HepG2 (cell line): ENCODE measurements around the gene CXCL17. TPM values are rescaled to one million over a fixed set of nuclear protein-coding genes. Genes with fewer than 3 reads are reported as not detected.
A peak's percentile ranks its signal among the peaks of the same experiment; 100 is the strongest.

Experiments used
- ATF2 ChIP-seq: sonication (generic); formaldehyde crosslinking; IDR thresholded peaks from 2 replicates; pipeline ENCODE4 v1.4.0; 2020; ENCODE audit warnings: missing genetic modification reagents
- BCL6 ChIP-seq: IDR thresholded peaks from 2 replicates; pipeline ENCODE4 v1.6.1; 2016; ENCODE audit warnings: missing genetic modification reagents, missing compliant biosample characterization
- DMAP1 ChIP-seq: IDR thresholded peaks from 2 replicates; pipeline ENCODE4 v1.6.1; 2016
- FOXP4 ChIP-seq: sonication (generic); formaldehyde crosslinking; IDR thresholded peaks from 2 replicates; pipeline ENCODE4 v1.4.0; 2020; ENCODE audit warnings: missing genetic modification reagents
- JUND ChIP-seq: sonication (generic); formaldehyde crosslinking; IDR thresholded peaks from 2 replicates; pipeline ENCODE4 v1.8.0; 2022; ENCODE audit warnings: mild to moderate bottlenecking, missing genetic modification reagents
- KAT8 ChIP-seq: IDR thresholded peaks from 2 replicates; pipeline ENCODE4 v1.6.1; 2016; ENCODE audit warnings: missing genetic modification reagents, missing compliant biosample characterization
- KDM5A ChIP-seq: fragments of 200-600 bp; sonication (generic); IDR thresholded peaks from 2 replicates; pipeline ENCODE4 v1.7.0; 2018; ENCODE audit warnings: antibody characterized with exemption, mild to moderate bottlenecking, low read length, borderline replicate concordance
- MEIS1 ChIP-seq: sonication (generic); formaldehyde crosslinking; IDR thresholded peaks from 2 replicates; pipeline ENCODE4 v1.9.0; 2021; ENCODE audit warnings: mild to moderate bottlenecking, missing genetic modification reagents, moderate library complexity, borderline replicate concordance
- MYPOP ChIP-seq: sonication (generic); formaldehyde crosslinking; IDR thresholded peaks from 2 replicates; pipeline ENCODE4 v1.8.1; 2023; ENCODE audit warnings: mild to moderate bottlenecking, moderate library complexity, missing genetic modification reagents
- NCOA2 ChIP-seq: sonication (generic); formaldehyde crosslinking; IDR thresholded peaks from 2 replicates; pipeline ENCODE4 v1.8.0; 2022; ENCODE audit warnings: inconsistent platforms
- SAP130 ChIP-seq: IDR thresholded peaks from 2 replicates; pipeline ENCODE4 v1.6.1; 2016; ENCODE audit warnings: low read depth
- SMAD9 ChIP-seq: sonication (generic); formaldehyde crosslinking; IDR thresholded peaks from 2 replicates; pipeline ENCODE4 v1.5.1; 2020; ENCODE audit warnings: mild to moderate bottlenecking, missing genetic modification reagents
- SMARCE1 ChIP-seq: fragments of 450-650 bp; IDR thresholded peaks from 2 replicates; pipeline ENCODE4 v1.6.1; 2017; ENCODE audit warnings: borderline replicate concordance
- SOX5 ChIP-seq: IDR thresholded peaks from 2 replicates; pipeline ENCODE4 v1.6.1; 2016; ENCODE audit warnings: borderline replicate concordance
- TARDBP ChIP-seq: sonication (generic); formaldehyde crosslinking; IDR thresholded peaks from 2 replicates; pipeline ENCODE4 v1.8.0; 2022; ENCODE audit warnings: mild to moderate bottlenecking, missing genetic modification reagents
- XRCC5 ChIP-seq: fragments of 200-400 bp; formaldehyde crosslinking; optimal IDR thresholded peaks from 2 replicates; pipeline ENCODE3; 2017; ENCODE audit warnings: mild to moderate bottlenecking, low read length
- ZBTB39 ChIP-seq: sonication (generic); formaldehyde crosslinking; IDR thresholded peaks from 2 replicates; pipeline ENCODE4 v1.5.0; 2020; ENCODE audit warnings: missing genetic modification reagents
- ZEB1 ChIP-seq: IDR thresholded peaks from 2 replicates; pipeline ENCODE4 v1.6.1; 2012; ENCODE audit warnings: mild to moderate bottlenecking, low read depth, inconsistent platforms; ENCODE audit not compliant: insufficient replicate concordance
- ZFAT ChIP-seq: sonication (generic); formaldehyde crosslinking; conservative IDR thresholded peaks from 2 replicates; pipeline ENCODE4 v1.8.1; 2023; ENCODE audit warnings: missing genetic modification reagents, inconsistent platforms
- ZFP41 ChIP-seq: sonication (generic); formaldehyde crosslinking; IDR thresholded peaks from 2 replicates; pipeline ENCODE4 v1.4.0; 2020; ENCODE audit warnings: mild to moderate bottlenecking, missing genetic modification reagents, borderline replicate concordance
- ZNF75D ChIP-seq: sonication (generic); formaldehyde crosslinking; IDR thresholded peaks from 2 replicates; pipeline ENCODE4 v1.8.1; 2023; ENCODE audit warnings: missing genetic modification reagents, mild to moderate bottlenecking, borderline replicate concordance
- ZNF770 ChIP-seq: sonication (generic); formaldehyde crosslinking; IDR thresholded peaks from 2 replicates; pipeline ENCODE4 v1.5.0; 2020; ENCODE audit warnings: mild to moderate bottlenecking, missing genetic modification reagents
- polyA plus RNA-seq, 8 experiments: library from polyadenylated mRNA; depleted of rRNA in 3 of 8; stranded (reverse) in 7 of 8; unstranded in 1 of 8; fragments of >200 nt; fragmentation: Illumina TruSeq in 4 of 8; extraction: Trizol in 4 of 8; gene quantifications; 2 replicates each; pipeline versions ENCODE4 v1.2.1 to v1.2.3, GENCODE V29; 2011 to 2016; ENCODE audit warnings: low read depth in 4 of 8, missing spikeins in 1 of 8, mixed read lengths in 1 of 8; ENCODE audit not compliant: insufficient read depth in 1 of 8
- total RNA-seq, 5 experiments: library from RNA; depleted of rRNA; stranded (reverse); fragments of >200 nt; fragmentation: Illumina TruSeq; extraction: Trizol; gene quantifications; 2 replicates each; pipeline ENCODE4 v1.2.3, GENCODE V29; 2016; ENCODE audit warnings: low read depth in 1 of 5

The CXCL17 gene
- total and polyA plus RNA-seq, 2 of the 13 experiments (the other 11 are each of a cell fraction or from before 2014, with no cell fraction given): 0.12 TPM; not detected in 1

GRCh38 chr19:42488783-42489521, 46.2 kb upstream of the CXCL17 start (continued):
- TF ChIP-seq KDM5A (peak; percentile 43; the same call in 1 of the 2 replicates), SOX5 (CRISPR knock-in tag) (peak; percentile 96), SAP130 (peak; percentile 71), TARDBP (CRISPR knock-in tag) (no peak), JUND (CRISPR knock-in tag) (no peak), ZFP41 (no peak), DMAP1 (CRISPR knock-in tag) (no peak), ZFAT (CRISPR knock-in tag) (no peak), MEIS1 (CRISPR knock-in tag) (0 out of 2 replicates have a peak, but pooled peaks have one; percentile 38), KAT8 (peak; percentile 56; the same call in 1 of the 2 replicates), FOXP4 (CRISPR knock-in tag) (peak; percentile 74; the same call in 1 of the 2 replicates), ZNF770 (CRISPR knock-in tag) (peak; percentile 94), ATF2 (CRISPR knock-in tag) (peak; percentile 18; the same call in 1 of the 2 replicates), ZEB1 (peak; percentile 31), XRCC5 (no peak), MYPOP (no peak), BCL6 (CRISPR knock-in tag) (peak; percentile 96), ZNF75D (CRISPR knock-in tag) (no peak), SMAD9 (CRISPR knock-in tag) (no peak), SMARCE1 (no peak), NCOA2 (peak; percentile 90), ZBTB39 (CRISPR knock-in tag) (no peak)
